ENCODE data around the gene ZMIZ1.

DNA sequence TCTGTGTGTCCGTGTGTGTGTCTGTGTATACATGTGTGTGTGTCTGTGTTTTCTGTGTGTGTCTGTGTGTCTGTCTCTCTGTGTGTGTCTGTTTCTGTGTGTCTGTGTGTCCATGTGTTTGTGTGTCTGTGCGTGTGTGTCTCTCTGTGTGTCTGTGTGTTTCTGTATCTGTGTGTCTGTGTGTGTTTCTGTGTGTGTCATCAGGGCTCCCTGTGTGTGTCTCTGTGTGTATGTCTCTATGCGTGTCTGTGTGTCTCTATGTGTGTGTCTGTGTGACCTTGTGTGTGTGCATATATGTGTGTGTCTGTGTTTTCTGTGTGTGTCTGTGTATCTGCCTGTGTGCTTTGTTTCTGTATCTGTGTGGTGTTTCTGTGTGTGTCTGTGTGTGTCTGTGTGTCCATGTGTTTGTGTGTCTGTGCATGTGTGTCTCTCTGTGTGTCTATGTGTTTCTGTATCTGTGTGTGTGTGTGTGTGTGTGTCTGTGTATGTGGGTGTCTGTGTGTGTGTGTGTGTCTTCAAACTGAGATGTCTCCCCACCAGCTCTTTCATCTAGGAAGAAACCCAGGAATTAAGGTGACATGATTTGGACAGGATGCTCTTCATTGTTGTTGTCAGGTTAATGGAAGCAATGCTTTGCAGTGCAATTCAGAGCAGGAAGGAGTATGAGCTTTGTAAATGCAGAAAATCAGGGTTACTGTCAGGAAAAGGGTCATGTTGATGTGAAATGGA, 257.8 kb downstream of the ZMIZ1 start:
- TF ChIP-seq, protein P1, sequence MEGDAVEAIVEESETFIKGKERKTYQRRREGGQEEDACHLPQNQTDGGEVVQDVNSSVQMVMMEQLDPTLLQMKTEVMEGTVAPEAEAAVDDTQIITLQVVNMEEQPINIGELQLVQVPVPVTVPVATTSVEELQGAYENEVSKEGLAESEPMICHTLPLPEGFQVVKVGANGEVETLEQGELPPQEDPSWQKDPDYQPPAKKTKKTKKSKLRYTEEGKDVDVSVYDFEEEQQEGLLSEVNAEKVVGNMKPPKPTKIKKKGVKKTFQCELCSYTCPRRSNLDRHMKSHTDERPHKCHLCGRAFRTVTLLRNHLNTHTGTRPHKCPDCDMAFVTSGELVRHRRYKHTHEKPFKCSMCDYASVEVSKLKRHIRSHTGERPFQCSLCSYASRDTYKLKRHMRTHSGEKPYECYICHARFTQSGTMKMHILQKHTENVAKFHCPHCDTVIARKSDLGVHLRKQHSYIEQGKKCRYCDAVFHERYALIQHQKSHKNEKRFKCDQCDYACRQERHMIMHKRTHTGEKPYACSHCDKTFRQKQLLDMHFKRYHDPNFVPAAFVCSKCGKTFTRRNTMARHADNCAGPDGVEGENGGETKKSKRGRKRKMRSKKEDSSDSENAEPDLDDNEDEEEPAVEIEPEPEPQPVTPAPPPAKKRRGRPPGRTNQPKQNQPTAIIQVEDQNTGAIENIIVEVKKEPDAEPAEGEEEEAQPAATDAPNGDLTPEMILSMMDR (IDR thresholded peaks at IDR 0.05), result no peak
- no peak for TF ChIP-seq POLR2A (IDR thresholded peaks at IDR 0.05)

Measured in body of pancreas (tissue), 4 donors.